A673 (cell line): ENCODE results near the gene DPM3.

Source experiments
- EZH2 ChIP-seq: fragments of 200-600 bp; sonication (generic); IDR thresholded peaks from 2 replicates; pipeline ENCODE4 v1.6.1; 2017; ENCODE audit warnings: borderline replicate concordance, low read depth, mild to moderate bottlenecking, mixed read lengths, antibody characterized with exemption, low read length; ENCODE audit not compliant: poor library complexity, severe bottlenecking
- TF ChIP-seq, protein P1 (sequence below): fragments of 300-800, 200-600 bp; sonication (generic); conservative IDR thresholded peaks from 2 replicates; pipeline ENCODE4 v1.5.1; 2017; ENCODE audit warnings: low read depth, mild to moderate bottlenecking, antibody characterized with exemption, low read length, moderate library complexity, mixed read lengths

DNA sequence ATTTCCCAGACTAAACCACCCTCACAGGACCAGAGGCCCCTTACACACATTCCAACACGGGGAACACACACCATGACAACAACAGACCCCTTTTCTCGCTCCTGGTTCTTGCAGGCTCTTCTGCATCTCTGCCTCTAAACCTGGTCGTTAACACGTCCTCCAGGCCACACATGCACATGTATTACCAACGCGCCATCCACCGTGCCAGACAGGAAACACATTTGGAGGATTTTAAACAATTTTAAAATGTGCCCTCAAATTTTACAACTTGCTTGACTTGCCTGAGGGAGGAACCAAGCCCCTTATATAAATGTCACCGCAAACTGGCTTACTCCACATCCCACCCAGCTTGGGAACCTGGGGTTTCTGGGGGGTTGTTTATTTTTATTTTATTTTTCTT, 29.5 kb downstream of the DPM3 start:
- TF ChIP-seq, protein P1, sequence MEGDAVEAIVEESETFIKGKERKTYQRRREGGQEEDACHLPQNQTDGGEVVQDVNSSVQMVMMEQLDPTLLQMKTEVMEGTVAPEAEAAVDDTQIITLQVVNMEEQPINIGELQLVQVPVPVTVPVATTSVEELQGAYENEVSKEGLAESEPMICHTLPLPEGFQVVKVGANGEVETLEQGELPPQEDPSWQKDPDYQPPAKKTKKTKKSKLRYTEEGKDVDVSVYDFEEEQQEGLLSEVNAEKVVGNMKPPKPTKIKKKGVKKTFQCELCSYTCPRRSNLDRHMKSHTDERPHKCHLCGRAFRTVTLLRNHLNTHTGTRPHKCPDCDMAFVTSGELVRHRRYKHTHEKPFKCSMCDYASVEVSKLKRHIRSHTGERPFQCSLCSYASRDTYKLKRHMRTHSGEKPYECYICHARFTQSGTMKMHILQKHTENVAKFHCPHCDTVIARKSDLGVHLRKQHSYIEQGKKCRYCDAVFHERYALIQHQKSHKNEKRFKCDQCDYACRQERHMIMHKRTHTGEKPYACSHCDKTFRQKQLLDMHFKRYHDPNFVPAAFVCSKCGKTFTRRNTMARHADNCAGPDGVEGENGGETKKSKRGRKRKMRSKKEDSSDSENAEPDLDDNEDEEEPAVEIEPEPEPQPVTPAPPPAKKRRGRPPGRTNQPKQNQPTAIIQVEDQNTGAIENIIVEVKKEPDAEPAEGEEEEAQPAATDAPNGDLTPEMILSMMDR, result no peak
- TF ChIP-seq EZH2, result no peak
